Caco-2 (cell line): ENCODE data around the gene CHD9NB. TPM values are rescaled to one million over a fixed set of nuclear protein-coding genes. Genes with fewer than 3 reads are reported as not detected.
"Not testable (repeated sequence)": the region's sequence is repeated elsewhere in the genome, so short reads cannot be mapped to it uniquely, and the experiment has no call there.

Experiments used
- BruUV-seq: library from RNA; stranded (reverse); fragments of 400-500 nt; replicated peaks from 2 replicates; lab custom pipeline; 2021; lab: Mats Ljungman, UMichigan
- CTCF ChIA-PET: fragments of 300-600 bp; sonication (Branson Sonifier 250); formaldehyde crosslinking; loops from one replicate; lab custom pipeline; 2022; ENCODE audit warnings: antibody characterized with exemption; lab: Charles Lee
- POLR2A ChIA-PET: fragments of 300-600 bp; sonication (Branson Sonifier 250); formaldehyde crosslinking; loops from one replicate; lab custom pipeline; 2022; ENCODE audit warnings: antibody characterized with exemption; lab: Charles Lee
- DNase-seq, 2 experiments: peaks; one replicate each; pipeline versions ENCODE4 v3.0.0 to v3.0.0-alpha.2; 2020 to 2022
- H3K27me3 ChIP-seq: replicated peaks from 2 replicates; pipeline ENCODE4 v1.6.0; 2011; ENCODE audit warnings: low read length; ENCODE audit not compliant: control insufficient read depth, insufficient read depth
- H3K36me3 ChIP-seq: 2 replicates; pipeline ENCODE4 v1.5.1; 2011; ENCODE audit warnings: low read length; ENCODE audit not compliant: control insufficient read depth, insufficient read depth
- H3K4me1 ChIP-seq: fragments of 250-450 bp; sonication (Bioruptor Pico); 2 replicates; pipeline ENCODE4 v1.5.1; 2020; ENCODE audit warnings: mild to moderate bottlenecking
- H3K4me3 ChIP-seq: 2 replicates; pipeline ENCODE4 v1.5.1; 2011; ENCODE audit warnings: low read depth, mild to moderate bottlenecking, control low read depth, low read length
- H3K9me3 ChIP-seq: fragments of 250-450 bp; sonication (Bioruptor Pico); 2 replicates; pipeline ENCODE4 v1.5.1; 2020; ENCODE audit warnings: mild to moderate bottlenecking, moderate library complexity
- H3K27ac Mint-ChIP-seq: one replicate; pipeline ENCODE4 v1.8.0; 2022; ENCODE audit warnings: mixed read lengths; ENCODE audit not compliant: unreplicated experiment
- H3K27me3 Mint-ChIP-seq: one replicate; pipeline ENCODE4 v1.8.0; 2022; ENCODE audit warnings: mixed read lengths; ENCODE audit not compliant: insufficient read depth, unreplicated experiment
- H3K36me3 Mint-ChIP-seq: one replicate; pipeline ENCODE4 v1.8.0; 2022; ENCODE audit warnings: mild to moderate bottlenecking, mixed read lengths; ENCODE audit not compliant: insufficient read depth, unreplicated experiment
- H3K4me1 Mint-ChIP-seq: one replicate; pipeline ENCODE4 v1.8.0; 2022; ENCODE audit warnings: low read depth, mixed read lengths; ENCODE audit not compliant: unreplicated experiment
- H3K4me3 Mint-ChIP-seq: one replicate; pipeline ENCODE4 v1.8.0; 2022; ENCODE audit warnings: mild to moderate bottlenecking, moderate library complexity, mixed read lengths; ENCODE audit not compliant: unreplicated experiment
- H3K9me3 Mint-ChIP-seq: one replicate; pipeline ENCODE4 v1.8.0; 2022; ENCODE audit warnings: mixed read lengths; ENCODE audit not compliant: unreplicated experiment
- intact Hi-C: fragments of 100-400 bp; cut with micrococcal nuclease; formaldehyde crosslinking; loops from one replicate; pipeline ENCODE4 v1.10.0; 2022; ENCODE audit not compliant: unreplicated experiment
- total RNA-seq: library from RNA; stranded (reverse); gene quantifications from 2 replicates; pipeline ENCODE4 v1.2.3, GENCODE V29; 2022
- TF ChIP-seq, protein P1 (sequence below), 2 experiments: fragments of 200-600 bp in 1 of 2; IDR thresholded peaks; 1 replicate in 1 of 2; 2 replicates in 1 of 2; pipeline versions ENCODE4 v1.5.1 to v1.8.0; 2011 to 2022; ENCODE audit warnings: antibody characterized with exemption in 1 of 2, control low read depth in 1 of 2, inconsistent platforms in 1 of 2, low read depth in 1 of 2, low read length in 1 of 2, mild to moderate bottlenecking in 1 of 2, moderate library complexity in 1 of 2; ENCODE audit not compliant: insufficient read depth in 1 of 2, severe bottlenecking in 1 of 2, unreplicated experiment in 1 of 2

Gene CHD9NB
- total RNA-seq, 1 experiment from 2014 or later: not detected

DNA sequence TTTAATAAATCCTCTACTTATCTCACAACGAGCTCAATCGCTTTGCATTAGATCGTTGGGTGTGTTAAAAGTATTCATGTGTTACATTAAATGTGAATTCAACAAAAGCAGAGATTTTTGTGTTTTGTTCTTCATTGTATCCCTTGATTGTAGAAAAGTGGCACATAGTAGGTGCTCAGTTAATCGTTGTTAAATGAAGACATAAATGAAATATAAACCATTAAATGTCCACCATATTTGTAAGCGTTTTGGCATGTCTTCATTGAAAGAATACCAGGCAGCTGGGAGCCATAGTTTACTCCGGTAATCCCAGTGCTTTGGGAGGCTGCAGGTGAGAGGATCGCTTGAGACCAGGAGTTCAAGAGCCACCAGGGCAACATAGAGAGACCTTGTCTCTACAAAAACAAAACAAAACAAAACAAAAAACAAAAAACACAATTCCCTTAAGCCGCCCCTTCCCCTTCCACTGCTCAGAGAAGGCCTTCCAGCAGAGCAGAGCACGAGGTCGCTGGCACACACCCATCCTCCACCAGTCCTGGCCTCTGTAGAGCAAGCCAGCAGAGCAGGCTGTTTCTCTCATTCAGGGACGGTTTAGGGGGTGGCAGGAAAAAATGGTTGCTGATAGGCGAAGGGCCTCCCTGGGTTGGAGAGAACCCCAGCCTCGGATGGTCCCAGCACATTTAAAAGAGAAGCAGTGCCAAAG is 1.4 kb upstream of the CHD9NB start:
- H3K9me3 ChIP-seq: no peaks in the 10 kb centered on the region
- H3K4me1 ChIP-seq: peaks cover 11% of the 10 kb centered on the region; the same call in 1 of the 2 replicates
- intact Hi-C loops: loop anchor here (1.0 to 10.0 kb wide), 2 partner anchors 229 to 381 kb away; partner anchors contain the start of gene RBL2
- no peaks in the 10 kb centered on the region for H3K36me3 ChIP-seq
- peak in 1 of 2 experiments; percentile 39 for DNase-seq
- peaks cover 14% of the 10 kb centered on the region for H3K4me1 Mint-ChIP-seq
- H3K27me3 ChIP-seq: no peaks in the 10 kb centered on the region
- BruUV-seq: TSS peak; percentile 84
- H3K36me3 Mint-ChIP-seq: peaks cover 6% of the 10 kb centered on the region
- H3K4me3 Mint-ChIP-seq: peak overlapping the region; percentile 82
- peak overlapping the region; percentile 77 for H3K4me3 ChIP-seq
- ChIA-PET POLR2A (interaction anchor here (1.0 to 1.2 kb wide), 4 partner anchors 45 to 154 kb away, joined by 3 to 8 read pairs (median 5); no protein-coding TSS in a partner anchor), CTCF (interaction anchor here (0.5 to 2.1 kb wide), 6 partner anchors 46 to 229 kb away, joined by 3 to 21 read pairs (median 10); no protein-coding TSS in a partner anchor)
- no peaks in the 10 kb centered on the region for H3K9me3 Mint-ChIP-seq
- TF ChIP-seq, protein P1, sequence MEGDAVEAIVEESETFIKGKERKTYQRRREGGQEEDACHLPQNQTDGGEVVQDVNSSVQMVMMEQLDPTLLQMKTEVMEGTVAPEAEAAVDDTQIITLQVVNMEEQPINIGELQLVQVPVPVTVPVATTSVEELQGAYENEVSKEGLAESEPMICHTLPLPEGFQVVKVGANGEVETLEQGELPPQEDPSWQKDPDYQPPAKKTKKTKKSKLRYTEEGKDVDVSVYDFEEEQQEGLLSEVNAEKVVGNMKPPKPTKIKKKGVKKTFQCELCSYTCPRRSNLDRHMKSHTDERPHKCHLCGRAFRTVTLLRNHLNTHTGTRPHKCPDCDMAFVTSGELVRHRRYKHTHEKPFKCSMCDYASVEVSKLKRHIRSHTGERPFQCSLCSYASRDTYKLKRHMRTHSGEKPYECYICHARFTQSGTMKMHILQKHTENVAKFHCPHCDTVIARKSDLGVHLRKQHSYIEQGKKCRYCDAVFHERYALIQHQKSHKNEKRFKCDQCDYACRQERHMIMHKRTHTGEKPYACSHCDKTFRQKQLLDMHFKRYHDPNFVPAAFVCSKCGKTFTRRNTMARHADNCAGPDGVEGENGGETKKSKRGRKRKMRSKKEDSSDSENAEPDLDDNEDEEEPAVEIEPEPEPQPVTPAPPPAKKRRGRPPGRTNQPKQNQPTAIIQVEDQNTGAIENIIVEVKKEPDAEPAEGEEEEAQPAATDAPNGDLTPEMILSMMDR (IDR thresholded peaks at IDR 0.05; ENCODE audit: insufficient read depth in 1 of 2, low read depth in 1 of 2, low read length in 1 of 2, severe bottlenecking in 1 of 2, unreplicated experiment in 1 of 2): no peak
- peak overlapping the region; percentile 77 for H3K27ac Mint-ChIP-seq
- no peaks in the 10 kb centered on the region for H3K27me3 Mint-ChIP-seq

DNA sequence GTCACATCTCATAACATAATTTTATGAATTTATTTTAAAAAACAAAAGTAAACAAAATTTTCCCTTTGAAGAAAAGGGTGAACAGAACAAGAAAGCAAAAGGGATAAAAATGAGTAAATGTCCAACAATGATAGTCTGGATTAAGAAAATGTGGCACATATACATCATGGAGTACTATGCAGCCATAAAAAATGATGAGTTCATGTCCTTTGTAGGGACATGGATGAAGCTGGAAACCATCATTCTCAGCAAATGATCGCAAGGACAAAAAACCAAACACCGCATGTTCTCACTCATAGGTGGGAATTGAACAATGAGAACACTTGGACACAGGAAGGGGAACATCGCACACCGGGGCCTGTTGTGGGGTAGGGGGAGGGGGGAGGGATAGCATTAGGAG is 1.4 kb downstream of the CHD9NB start:
- H3K27ac Mint-ChIP-seq, H3K27me3 Mint-ChIP-seq, H3K27me3 ChIP-seq, BruUV-seq, DNase-seq, H3K36me3 ChIP-seq, H3K36me3 Mint-ChIP-seq, H3K9me3 ChIP-seq, H3K4me3 ChIP-seq, POLR2A ChIA-PET, H3K4me3 Mint-ChIP-seq, H3K9me3 Mint-ChIP-seq: not testable (repeated sequence)
- H3K4me1 Mint-ChIP-seq: peaks cover 18% of the 10 kb centered on the region
- intact Hi-C loops: loop anchor here (10.0 kb wide), 1 partner anchor 384 kb away; the partner anchor contains the start of gene RBL2
- CTCF ChIA-PET: interaction anchor here (1.2 kb wide), 1 partner anchor 157 kb away, joined by 3 read pairs; no protein-coding TSS in a partner anchor
- peaks cover 11% of the 10 kb centered on the region; the same call in 1 of the 2 replicates for H3K4me1 ChIP-seq

GRCh38 chr16:53048139-53048915 is 4.4 kb downstream of the CHD9NB start:
- no peaks in the 10 kb centered on the region for H3K36me3 Mint-ChIP-seq
- Histone ChIP-seq H3K36me3 (no peaks in the 10 kb centered on the region), H3K4me1 (peaks cover 17% of the 10 kb centered on the region; the same call in 1 of the 2 replicates), H3K4me3 (no peak overlapping the region), H3K9me3 (no peaks in the 10 kb centered on the region), H3K27me3 (no peaks in the 10 kb centered on the region)
- no TSS peak for BruUV-seq
- no peaks in the 10 kb centered on the region for H3K27me3 Mint-ChIP-seq
- H3K4me1 Mint-ChIP-seq: peaks cover 11% of the 10 kb centered on the region
- H3K4me3 Mint-ChIP-seq: no peak overlapping the region
- no peak overlapping the region for H3K27ac Mint-ChIP-seq
- CTCF ChIA-PET: no interaction called here
- DNase-seq: peak in 1 of 2 experiments; percentile 54
- intact Hi-C loops: no loop called here
- TF ChIP-seq, protein P1 (IDR thresholded peaks at IDR 0.05; ENCODE audit: insufficient read depth in 1 of 2, low read depth in 1 of 2, low read length in 1 of 2, severe bottlenecking in 1 of 2, unreplicated experiment in 1 of 2): no peak
- H3K9me3 Mint-ChIP-seq: no peaks in the 10 kb centered on the region
- POLR2A ChIA-PET: interaction anchor here (0.5 kb wide), 1 partner anchor 96 kb away, joined by 3 read pairs; no protein-coding TSS in a partner anchor

GRCh38 chr16:53047515-53047914 is 5.2 kb downstream of the CHD9NB start:
- H3K9me3 ChIP-seq, H3K36me3 Mint-ChIP-seq, intact Hi-C loops, POLR2A ChIA-PET, DNase-seq, BruUV-seq, H3K9me3 Mint-ChIP-seq, H3K27me3 ChIP-seq, H3K27ac Mint-ChIP-seq, H3K4me3 Mint-ChIP-seq, H3K36me3 ChIP-seq, H3K27me3 Mint-ChIP-seq, CTCF ChIA-PET, H3K4me3 ChIP-seq: not testable (repeated sequence)
- peaks cover 13% of the 10 kb centered on the region; the same call in 1 of the 2 replicates for H3K4me1 ChIP-seq
- peaks cover 12% of the 10 kb centered on the region for H3K4me1 Mint-ChIP-seq
